NCI-H187 treated with DMSO at 0.1 percent for 48 hours (cell line): ENCODE results near the gene FAT3.

ENCODE experiments used
- DNase-seq: peaks from one replicate; lab custom pipeline; 2025; lab: John Stamatoyannopoulos, UW

The FAT3 gene

DNA sequence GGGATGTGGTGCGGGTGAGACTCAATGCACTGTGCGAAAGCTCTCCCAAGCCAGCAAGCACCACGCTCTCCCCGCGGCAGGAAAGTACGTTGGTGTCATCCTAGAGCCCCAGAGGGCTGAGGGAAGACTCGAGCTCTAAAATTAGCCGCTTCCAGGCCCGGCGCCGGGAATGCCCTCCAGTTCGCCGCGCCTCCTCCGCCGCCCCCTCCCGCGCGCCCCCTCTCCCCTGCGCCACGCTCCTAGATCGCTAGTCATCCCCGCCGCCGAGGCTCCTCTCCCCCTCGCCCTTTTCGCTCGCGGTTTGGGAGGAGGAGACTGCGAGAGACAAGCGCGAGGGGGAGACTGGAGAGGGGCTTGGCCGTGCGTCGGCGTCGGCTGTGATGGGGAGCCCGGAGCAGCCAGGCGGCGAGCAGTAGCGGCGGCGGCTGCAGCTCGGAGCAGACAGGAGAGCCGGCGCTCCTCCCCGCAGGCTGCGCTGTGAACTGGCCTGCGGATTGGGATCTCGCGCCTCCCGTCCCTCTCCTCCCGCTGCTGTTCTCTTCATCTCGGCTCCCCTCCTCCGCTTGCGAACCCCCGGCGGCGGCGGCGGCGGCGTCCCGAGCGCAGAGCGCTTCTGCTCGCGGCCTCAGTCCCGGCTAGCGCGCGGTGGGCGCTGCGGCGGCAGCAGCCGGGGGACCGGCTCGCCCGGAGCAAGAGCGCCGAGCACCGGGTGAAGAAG is at the start of gene FAT3:
TSS of gene FAT3 (plus strand) at position 412 of the 718 bp plus-strand sequence. CDS start 127,295 bp downstream, outside the sequence.
- no peak for DNase-seq

DNA sequence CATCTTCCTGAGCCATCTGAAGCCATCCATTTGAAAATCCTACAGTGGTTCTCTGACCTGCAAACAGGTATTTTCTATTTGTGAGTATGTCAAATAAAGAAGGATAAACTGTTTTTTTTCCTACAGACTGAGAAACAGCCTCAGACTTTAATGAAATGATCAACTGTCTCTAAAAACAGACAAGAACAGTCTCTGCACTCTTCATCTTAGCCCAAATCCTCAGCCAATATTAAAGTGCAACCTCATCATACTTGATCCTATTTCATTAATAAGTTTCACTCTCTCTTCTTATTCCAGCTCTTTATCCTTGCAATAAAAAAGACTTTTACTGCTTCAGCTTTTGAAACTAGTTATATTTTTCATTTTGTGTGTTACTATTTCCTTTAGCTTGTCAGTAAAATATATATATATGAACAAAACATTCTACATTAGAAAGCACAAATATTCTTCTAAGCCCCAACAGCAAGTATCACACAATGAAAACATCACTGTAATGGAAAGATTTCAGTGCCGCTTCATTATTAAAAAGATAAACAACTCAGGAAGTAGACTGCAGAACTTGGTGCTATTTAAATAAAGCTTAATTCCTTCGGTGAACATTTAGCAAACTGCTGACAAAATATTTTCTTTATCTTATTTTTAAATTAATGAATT is 45.5 kb upstream of the FAT3 start:
- DNase-seq = no peak

DNA sequence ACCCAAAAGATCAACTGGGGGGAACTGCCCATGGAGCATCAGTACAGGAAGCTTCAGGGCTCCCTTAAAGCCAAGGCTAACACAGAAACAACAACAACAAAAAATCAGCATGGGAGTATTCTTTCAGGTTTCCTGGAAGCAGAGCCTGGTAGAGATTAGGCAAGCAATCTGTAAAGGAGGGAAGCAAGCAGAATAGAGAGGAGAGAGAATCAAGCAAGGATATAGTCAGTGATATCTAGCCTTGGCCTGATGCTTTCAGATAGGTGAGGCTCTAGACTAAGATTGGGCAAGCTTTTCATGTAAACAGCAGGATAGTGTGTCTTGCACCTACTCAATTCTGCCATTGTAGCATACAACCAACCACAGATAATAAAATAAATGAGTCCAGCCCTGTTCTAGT is 44.4 kb upstream of the FAT3 start:
- DNase-seq = no peak

DNA sequence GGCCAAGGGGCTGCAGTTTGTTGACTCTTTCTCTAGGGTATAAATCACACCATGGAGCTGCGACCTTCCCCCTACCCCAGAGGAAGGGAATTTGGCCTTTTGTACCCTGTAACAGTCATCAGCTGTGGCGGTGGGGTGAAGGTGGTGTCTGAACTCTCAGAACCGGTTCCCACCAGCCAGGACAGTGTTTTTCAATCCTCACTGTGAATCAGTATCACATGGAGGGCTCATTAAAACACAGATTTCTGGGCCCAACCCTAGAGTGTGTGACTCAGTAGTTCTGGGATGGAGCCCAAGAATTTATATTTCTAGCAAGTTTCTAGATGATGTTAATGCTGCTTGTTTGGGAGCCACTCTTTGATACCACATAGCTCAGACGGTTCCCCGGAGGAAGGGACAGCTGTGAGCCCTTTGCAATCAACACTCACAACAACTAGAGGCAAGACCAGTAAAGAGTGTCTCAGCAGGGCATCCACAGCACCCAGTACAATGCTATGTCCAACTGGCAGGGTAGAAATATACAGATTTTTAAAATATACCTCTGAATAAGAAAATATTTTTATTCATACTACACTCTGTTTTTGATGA is 43.9 kb upstream of the FAT3 start:
- DNase-seq = no peak

DNA sequence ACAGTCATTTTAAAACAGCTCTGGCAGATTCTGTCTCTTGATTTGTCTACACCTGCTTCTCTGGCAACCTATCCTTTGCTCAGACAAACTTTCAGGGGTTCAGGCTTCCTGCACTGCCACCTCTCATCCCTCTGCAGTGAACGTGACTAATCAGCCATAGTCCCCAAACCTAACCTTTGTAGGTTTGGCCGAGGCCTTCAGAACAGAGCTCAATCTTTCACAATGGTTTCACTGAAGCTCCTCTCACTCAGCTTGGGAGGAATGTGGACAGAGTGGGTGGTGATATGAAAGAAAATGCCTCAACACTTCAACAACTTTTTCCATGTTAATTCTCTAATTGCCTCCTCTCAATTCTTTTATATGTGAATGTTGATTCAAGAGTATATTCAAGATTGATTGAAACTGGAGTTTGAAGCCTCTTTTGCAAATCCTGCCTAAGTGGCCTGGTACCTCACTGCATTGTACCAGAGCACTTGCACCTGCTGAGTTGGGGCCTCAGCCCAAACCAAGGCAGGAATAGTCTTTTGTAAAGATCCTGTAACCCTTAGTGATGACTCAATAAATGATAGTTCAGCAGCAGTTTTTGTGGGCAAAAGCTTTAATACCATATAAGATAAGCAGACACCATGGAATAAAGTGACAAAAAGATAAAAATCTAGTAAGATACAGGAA is 33.9 kb upstream of the FAT3 start:
- DNase-seq = no peak

DNA sequence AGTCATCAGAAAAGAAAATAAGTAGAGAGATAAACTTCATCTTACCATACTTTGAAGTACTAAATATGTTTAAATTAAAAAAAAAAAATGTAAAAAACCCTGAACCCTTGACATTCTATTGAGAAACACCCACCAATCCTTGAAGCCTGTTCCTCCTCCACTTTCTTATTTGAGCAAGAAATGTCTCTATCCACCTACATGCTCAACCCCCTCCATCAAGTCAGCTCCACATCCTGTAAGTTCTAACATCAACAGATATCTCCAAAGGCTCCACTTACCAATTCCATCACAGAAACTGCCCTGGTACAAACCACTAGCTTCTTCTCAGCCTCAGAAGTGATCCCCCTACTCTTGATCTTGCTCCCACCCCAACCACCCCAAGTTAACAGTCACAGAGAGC is 32.5 kb upstream of the FAT3 start:
- no peak for DNase-seq

DNA sequence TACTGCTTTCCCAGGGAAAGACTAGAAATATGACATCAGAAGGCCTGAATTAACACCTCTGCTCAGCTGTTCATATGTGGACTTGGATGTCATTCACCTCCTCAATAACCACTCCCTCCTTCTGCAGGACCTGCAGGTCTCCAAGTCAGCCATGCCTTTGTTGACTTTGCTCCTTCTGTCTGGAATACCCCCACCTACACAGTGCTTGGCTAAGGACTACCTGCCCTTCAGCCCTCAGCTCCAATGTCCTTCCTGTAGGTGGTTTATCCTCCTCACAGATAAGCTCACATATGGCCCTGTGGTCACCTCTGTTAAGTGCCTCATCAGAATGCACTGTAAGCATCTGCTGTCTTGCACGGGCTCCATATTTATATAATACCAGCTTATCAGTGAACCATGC is 26.4 kb upstream of the FAT3 start:
- DNase-seq = no peak

DNA sequence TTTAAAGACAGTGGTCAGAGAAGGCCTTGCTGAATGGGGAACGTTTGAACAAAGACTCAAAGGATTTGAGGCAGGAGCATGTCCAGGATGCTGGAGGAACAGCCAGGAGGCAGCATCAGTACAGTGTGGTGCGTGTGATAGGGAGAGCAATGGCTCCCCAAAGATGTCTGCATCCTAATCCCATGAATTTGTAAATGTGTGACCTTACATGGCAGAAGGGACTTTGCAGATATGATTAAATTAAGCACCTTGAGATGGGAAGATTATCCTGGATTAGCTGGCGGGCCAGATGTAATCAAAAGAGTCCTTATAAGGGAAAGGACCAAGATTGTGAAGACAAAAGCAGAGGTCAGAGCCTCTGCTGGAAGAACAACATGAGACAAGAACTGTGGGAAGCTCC is 24.6 kb upstream of the FAT3 start:
- DNase-seq = no peak

DNA sequence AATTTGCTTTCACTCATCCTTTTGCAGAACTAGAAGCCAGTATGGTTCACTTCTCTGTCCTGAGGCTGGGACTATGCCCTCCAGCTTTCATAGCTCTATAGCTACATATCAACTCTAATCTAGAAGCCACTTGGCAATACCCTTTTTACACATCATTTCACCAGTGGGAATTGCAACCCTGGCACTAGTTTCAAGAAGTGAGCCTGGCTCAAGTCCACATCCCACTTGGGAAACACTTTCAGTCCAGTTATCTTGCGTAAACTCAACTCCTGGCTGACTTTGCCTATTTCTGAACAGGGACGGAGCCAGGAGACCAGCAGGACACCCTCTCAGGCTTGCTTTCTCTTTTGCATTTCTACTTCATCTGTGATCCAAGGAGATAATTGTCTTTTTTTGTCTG is 19.9 kb upstream of the FAT3 start:
- DNase-seq = no peak

DNA sequence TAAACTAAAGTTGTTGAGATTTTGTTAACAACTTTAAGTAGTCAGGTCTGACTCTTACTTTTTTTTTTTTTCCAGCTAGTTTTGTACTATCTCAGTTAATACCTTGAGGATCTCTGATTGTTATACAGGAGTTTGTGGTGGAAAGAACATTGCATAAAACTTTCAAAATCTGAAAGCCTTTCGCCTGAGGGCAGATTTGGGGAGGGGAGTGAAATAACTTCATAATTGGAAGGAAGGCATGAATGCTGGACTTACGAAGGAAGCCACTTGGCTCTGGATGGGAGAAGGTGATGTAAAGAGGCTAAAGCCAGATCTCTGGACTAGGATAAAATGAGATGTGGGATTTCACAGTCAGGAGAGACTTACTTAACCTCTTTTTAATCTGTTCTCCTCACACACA is 18.2 kb upstream of the FAT3 start:
- no peak for DNase-seq

DNA sequence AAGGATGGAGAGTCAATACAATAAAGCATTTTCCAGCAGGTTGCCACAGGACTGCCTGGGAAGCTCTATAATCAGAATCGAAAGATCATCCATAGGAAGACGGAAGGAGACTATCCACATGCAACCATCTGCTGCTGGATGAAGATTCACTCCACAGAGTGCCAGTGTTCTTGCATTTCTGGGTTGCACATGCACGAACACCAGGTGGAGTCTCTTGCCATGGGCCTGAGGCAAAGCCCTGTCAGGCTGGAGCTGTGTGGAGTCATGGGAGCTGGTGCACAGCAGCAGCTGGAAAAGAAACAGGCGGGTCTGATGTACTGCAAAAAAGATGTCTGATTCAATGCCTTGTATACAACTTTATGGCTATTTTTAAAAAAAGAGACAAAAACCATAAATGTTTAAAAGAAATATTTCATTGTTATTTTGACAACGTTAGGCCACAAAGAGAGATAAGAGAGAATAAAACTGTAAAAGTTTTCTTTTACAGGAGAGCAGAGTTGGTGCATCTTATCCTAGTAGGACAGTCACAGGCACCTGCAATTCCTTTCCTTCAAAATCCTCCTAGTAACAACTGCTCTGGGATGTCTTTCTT is 12.9 kb upstream of the FAT3 start:
- no peak for DNase-seq

DNA sequence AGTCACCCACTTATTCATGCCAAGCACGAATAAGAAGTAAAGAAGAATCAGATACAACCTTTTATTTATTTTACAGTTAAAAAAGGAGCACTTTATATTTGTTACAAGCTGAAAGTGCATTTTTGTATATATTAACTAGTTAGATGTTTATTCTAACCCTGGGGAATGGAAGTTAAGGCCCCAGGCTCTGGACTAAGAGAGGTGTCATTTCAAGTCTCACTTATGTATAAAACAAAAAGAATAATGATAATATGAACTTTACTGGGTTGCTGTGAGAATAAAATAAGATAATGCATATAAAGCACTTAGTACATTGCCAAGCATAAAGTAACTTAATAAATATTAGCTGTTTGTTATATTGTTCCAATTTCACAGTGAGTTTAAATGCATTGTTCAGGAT is 12.1 kb upstream of the FAT3 start:
- no peak for DNase-seq

DNA sequence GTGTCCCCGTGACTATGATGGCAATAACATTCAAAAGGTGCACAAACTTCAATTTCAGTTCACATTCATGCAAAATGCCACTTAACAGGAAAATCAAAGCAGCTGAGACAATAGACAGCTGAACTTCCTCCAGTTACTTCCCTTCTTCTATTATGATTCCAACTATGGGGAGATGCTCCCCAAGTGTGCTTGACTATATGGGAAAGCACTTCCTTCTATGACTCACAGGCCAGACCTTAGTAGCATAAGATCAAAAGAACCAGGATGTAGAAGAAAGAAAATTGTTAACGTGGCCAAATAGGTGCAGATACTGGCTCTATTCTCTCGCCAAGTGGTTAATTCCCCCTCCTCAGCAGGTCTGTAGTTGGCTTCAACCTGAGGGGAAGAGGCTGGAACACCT is 7.8 kb upstream of the FAT3 start:
- no peak for DNase-seq

DNA sequence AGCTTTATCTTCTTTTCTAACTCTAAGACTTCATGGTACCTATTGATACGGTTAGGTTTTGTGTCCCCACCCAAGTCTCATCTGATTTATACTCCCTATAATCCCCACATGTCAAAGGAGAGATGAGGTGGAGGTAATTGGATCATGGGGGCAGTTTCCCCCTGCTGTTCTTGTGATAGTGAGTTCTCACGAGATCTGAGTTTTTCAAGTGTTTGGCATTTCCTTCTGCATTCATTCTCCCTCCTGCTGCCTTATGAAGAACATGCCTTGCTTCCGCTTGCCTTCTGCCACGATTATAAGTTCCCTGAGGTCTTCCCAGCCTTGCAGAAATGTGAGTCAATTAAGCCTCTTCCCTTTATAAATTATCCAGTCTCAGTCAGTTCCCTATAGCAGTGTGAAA is 5.1 kb upstream of the FAT3 start:
- DNase-seq = no peak

DNA sequence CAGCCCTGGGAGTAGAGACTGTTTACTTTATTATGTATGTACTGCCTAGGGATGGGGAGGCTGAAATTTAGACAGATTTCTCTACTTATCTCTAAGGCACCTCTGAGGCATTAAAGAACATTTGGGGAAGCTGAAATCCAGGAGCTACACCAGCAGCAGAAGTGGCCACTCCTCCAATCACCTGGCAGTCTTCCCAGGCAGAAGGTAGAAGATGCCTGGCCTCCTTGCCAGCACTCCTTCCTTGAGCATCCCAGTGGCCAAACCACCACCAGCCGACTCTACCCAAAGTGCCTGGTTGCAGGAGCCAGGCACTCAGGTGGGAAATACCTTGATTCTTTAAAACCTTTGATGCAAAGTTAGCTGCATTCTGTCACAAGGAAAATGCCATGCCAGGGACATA is 1.9 kb upstream of the FAT3 start:
- no peak for DNase-seq

DNA sequence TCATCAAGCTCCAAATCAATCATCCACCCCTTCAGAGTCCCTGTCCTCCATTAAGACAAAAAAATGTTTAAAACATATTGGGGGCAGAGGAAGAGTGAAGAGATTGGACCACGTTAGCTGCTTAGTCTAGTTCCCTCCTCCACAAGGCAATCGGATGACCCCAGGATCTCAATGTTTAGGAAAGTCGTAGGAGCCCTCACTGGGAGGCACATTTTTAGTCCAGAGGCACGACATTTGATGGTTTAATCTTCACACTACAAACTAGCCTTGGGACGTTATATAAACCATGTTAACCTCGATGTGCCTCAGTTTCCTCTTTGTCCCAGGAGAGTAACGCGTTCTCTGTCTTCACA is 588 bp upstream of the FAT3 start:
- DNase-seq = no peak

DNA sequence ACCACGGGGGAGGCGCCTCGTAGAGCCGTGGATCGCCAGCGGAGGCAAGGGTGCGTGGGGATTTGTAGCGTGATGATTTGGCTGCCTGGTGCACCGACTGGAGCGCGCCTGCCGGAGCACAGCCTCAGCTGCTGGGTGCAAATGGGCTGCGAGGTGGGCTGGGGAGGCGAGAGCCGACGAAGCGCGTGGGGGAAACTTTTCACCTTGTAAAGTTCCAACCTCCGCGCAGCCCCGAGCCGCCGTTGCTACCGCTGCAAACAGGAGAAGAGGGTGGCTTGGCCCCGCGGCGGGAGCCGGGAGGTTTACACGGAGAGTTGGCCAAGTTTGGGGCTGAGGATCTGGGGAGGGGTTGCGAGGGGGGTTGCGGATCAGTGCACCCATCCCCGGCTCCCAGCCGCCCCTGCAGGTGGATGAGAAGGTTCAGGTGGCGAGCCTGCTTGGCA is 528 bp downstream of the FAT3 start:
- no peak for DNase-seq

DNA sequence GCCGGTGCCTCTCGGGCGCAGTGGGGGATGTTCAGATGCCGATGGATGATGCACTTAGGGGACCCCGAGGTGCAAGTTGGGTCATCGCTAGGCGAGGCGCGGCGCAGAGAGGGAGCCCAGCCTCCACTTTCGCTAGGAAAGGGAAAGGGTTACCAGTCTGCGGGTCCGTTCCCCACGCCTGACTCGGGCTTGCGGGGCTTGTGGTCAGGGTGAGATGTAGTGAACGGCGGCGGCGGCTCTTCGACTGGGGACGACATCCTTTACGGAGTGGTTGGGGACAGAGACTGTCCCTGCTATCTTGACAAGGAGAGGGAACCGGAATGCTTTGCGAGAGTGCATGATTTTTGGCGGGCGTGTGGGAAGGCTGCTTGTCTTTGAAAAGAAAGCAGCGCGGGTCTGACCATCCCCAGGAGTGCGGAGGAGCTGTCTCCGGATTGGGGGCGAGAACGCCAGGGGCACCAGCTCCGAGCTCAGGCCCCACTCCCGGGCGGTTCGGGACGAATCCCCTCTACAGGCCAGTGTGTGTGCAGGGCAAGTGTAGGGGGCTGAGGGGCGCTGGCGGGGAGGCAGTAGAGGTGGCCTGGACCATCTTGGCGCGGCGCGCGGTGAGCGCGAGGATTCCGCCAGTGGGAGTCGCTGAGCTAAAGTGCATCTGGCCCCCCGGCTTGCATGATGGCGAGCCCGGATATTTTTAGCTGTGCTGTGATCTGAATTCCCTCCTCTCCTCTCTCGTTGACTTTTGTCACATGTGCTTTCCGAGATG is 1.1 kb downstream of the FAT3 start:
- no peak for DNase-seq

DNA sequence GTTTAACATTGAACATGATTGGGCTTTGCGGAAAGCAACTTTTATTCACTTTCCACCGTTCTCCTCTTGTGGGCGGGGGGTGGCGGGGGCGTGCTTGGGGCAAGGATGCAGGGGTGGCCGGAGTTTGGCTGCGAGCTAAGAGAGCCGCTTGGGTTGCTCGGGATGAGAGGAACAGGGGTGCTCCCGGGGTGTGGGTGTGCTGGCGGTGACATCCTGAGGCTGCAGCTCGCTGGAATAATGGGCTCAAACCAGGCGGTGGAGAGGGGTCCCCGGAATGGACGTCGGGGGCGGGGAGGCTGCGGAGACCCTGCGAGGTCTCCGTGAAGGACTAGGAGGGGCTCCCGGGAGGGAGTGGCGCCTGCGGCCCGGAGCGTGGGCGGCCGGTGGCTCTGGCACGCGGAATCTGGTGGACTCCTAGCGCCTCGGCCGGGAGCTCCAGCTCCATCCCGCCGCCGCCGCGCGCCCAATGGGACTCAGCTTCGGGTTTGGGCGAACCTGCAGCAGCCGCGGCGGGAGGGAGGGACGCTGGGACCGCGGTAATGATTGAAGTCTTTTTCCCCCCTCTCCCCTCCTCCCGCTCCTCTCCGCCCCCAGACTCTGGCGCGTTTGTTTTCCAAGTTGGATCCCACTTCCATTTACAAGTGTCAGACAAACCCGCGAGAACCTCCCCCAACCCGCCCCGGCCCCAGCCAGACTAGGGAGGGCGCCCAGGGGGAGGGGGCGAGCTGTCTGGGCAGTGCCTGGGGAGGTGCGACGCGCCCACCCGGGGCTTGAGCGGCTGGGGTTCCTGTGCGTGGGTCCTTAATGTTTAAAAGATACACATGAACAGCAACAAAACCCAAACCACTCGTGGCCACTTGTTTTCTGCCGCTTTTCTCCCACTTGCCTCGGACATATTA is 2.0 kb downstream of the FAT3 start:
- no peak for DNase-seq

DNA sequence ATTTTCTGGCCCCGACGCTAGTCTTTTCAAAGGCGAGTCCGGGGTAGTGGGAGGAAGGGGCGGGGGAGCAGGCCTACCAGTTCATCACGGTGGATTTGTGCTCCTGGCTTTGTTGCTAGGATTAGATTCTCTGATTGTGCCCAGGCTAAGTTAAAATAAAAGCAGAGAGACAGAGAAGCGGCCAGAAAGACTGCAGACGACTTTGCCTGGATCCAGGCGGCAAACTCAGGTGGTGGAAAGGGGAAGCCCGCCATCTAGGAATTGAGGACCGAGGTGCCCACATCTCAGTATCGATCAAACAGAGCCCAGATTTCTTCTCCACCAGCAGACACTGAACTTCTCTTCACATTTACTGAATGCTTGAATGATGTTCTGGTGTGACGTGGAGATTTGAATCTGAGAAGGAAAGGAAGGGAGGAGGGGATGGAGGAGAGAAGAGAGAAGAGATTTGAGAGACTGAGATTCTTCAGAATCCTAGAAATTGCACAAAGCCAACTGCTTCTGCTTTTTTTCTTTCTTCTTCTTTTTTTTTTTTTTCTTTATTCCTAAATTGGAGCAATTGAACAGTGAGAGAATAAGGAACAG is 2.7 kb downstream of the FAT3 start:
- no peak for DNase-seq
